HepG2 (cell line): ENCODE data around the gene PRSS12. TPM values are rescaled to one million over a fixed set of nuclear protein-coding genes. Genes with fewer than 3 reads are reported as not detected.

Experiments used
- ATAC-seq: fragments of 200-7000 bp; cut with Tn5 transposase; 3 replicates; pipeline ENCODE4 v1.9.1; 2020; ENCODE audit warnings: mild to moderate bottlenecking, moderate library complexity
- BruUV-seq: library from RNA; stranded (reverse); fragments of 400-500 nt; replicated peaks from 2 replicates; lab custom pipeline; 2021; lab: Mats Ljungman, UMichigan
- CTCF ChIA-PET: fragments of 300-600 bp; formaldehyde crosslinking; extraction: SDS; loops from one replicate; lab custom pipeline; 2021; ENCODE audit warnings: low total read pairs, inconsistent platforms, low intra/inter-chr PET ratio; lab: Yijun Ruan, JAX
- POLR2A ChIA-PET: fragments of 350-600 bp; sonication (Branson Sonifier 250); formaldehyde crosslinking; loops from one replicate; lab custom pipeline; 2020; ENCODE audit warnings: antibody characterized with exemption, inconsistent platforms; lab: Yijun Ruan, JAX
- DNase-seq: peaks from one replicate; pipeline ENCODE4 v3.0.0-alpha.2; 2015; ENCODE audit warnings: low spot score
- FAIRE-seq: peaks from 3 replicates; lab custom pipeline; 2011; peaks lifted over from hg19 to GRCh38; lab: Jason Lieb, UNC
- H2AFZ ChIP-seq: one replicate; pipeline ENCODE4 v1.6.1; 2011; ENCODE audit warnings: low read length, inconsistent platforms
- H3K27ac ChIP-seq: fragments of 300-600 bp; 3 replicates; pipeline ENCODE4 v1.8.0; 2011; ENCODE audit warnings: mixed run types, mild to moderate bottlenecking, mixed read lengths, low read length, inconsistent platforms; ENCODE audit not compliant: insufficient read depth; ENCODE audit errors: extremely low read length
- H3K27me3 ChIP-seq, 2 experiments: fragments of 200-600 bp in 1 of 2; 2 replicates in 1 of 2; 3 replicates in 1 of 2; pipeline versions ENCODE4 v1.6.0 to v1.8.0; 2011; ENCODE audit warnings: low read length in 2 of 2, mild to moderate bottlenecking in 2 of 2, moderate library complexity in 2 of 2, inconsistent platforms in 1 of 2; ENCODE audit not compliant: insufficient read depth in 2 of 2, control insufficient read depth in 1 of 2
- H3K36me3 ChIP-seq, 2 experiments: fragments of 200-600 bp in 1 of 2; replicated peaks in 1 of 2; 2 replicates in 1 of 2; 3 replicates in 1 of 2; pipeline versions ENCODE4 v1.5.1 to v1.8.0; 2011; ENCODE audit warnings: low read length in 2 of 2, inconsistent platforms in 1 of 2; ENCODE audit not compliant: insufficient read depth in 2 of 2, control insufficient read depth in 1 of 2
- H3K4me1 ChIP-seq: 2 replicates; pipeline ENCODE4 v1.5.1; 2012; ENCODE audit warnings: low read length, inconsistent platforms; ENCODE audit not compliant: insufficient read depth
- H3K4me2 ChIP-seq: 2 replicates; pipeline ENCODE4 v1.6.0; 2011; ENCODE audit warnings: low read depth, low read length, inconsistent platforms
- H3K4me3 ChIP-seq, 3 experiments: fragments of 200-600 bp in 1 of 3; sonication (generic), shearing (Covaris generic) in 1 of 3; replicated peaks in 1 of 3; 2 replicates each; pipeline ENCODE4 v1.5.1; 2011 to 2016; ENCODE audit warnings: low read length in 3 of 3, inconsistent platforms in 2 of 3, low read depth in 2 of 3, mild to moderate bottlenecking in 2 of 3, control low read depth in 1 of 3, mixed read lengths in 1 of 3; ENCODE audit not compliant: insufficient read depth in 1 of 3
- H3K79me2 ChIP-seq: one replicate; pipeline ENCODE4 v1.6.1; 2011; ENCODE audit warnings: low read length, inconsistent platforms; ENCODE audit not compliant: insufficient read depth
- H3K9ac ChIP-seq: 2 replicates; pipeline ENCODE4 v1.6.0; 2011; ENCODE audit warnings: mild to moderate bottlenecking, low read depth, low read length, inconsistent platforms; ENCODE audit not compliant: insufficient read depth
- H3K9me3 ChIP-seq: 2 replicates; pipeline ENCODE4 v1.5.1; 2012; ENCODE audit warnings: mild to moderate bottlenecking, low read length
- H4K20me1 ChIP-seq: 2 replicates; pipeline ENCODE4 v1.6.0; 2011; ENCODE audit warnings: inconsistent platforms, mild to moderate bottlenecking, low read length, moderate library complexity; ENCODE audit not compliant: insufficient read depth
- DNMT1 ChIP-seq: sonication (generic); formaldehyde crosslinking; IDR thresholded peaks from 2 replicates; pipeline ENCODE4 v1.5.1; 2020; ENCODE audit warnings: mild to moderate bottlenecking, missing genetic modification reagents
- FOXC1 ChIP-seq: sonication (generic); formaldehyde crosslinking; IDR thresholded peaks from 2 replicates; pipeline ENCODE4 v1.8.0; 2022; ENCODE audit warnings: mild to moderate bottlenecking, missing genetic modification reagents, borderline replicate concordance
- GMEB1 ChIP-seq: sonication (generic); formaldehyde crosslinking; IDR thresholded peaks from 2 replicates; pipeline ENCODE4 v1.5.1; 2020; ENCODE audit warnings: missing genetic modification reagents, mild to moderate bottlenecking, borderline replicate concordance
- GZF1 ChIP-seq: sonication (generic); formaldehyde crosslinking; IDR thresholded peaks from 2 replicates; pipeline ENCODE4 v1.5.1; 2020; ENCODE audit warnings: mild to moderate bottlenecking, missing genetic modification reagents
- MED1 ChIP-seq: sonication (generic); formaldehyde crosslinking; IDR thresholded peaks from 2 replicates; pipeline ENCODE4 v1.4.0; 2020; ENCODE audit warnings: missing genetic modification reagents
- PREB ChIP-seq: sonication (generic); formaldehyde crosslinking; IDR thresholded peaks from 2 replicates; pipeline ENCODE4 v1.4.0; 2020; ENCODE audit warnings: missing genetic modification reagents
- SMYD3 ChIP-seq: sonication (generic); formaldehyde crosslinking; IDR thresholded peaks from 2 replicates; pipeline ENCODE4 v1.8.1; 2023; ENCODE audit warnings: mild to moderate bottlenecking, missing genetic modification reagents
- ZNF460 ChIP-seq: sonication (generic); formaldehyde crosslinking; IDR thresholded peaks from 2 replicates; pipeline ENCODE4 v1.5.1; 2020; ENCODE audit warnings: missing genetic modification reagents, mild to moderate bottlenecking, borderline replicate concordance
- ZNF598 ChIP-seq: sonication (generic); formaldehyde crosslinking; IDR thresholded peaks from 2 replicates; pipeline ENCODE4 v1.5.1; 2020; ENCODE audit warnings: mild to moderate bottlenecking, missing genetic modification reagents, borderline replicate concordance
- ZNF691 ChIP-seq: sonication (generic); formaldehyde crosslinking; IDR thresholded peaks from 2 replicates; pipeline ENCODE4 v1.4.0; 2020; ENCODE audit warnings: missing genetic modification reagents, low read depth, mild to moderate bottlenecking, borderline replicate concordance
- ZNF720 ChIP-seq: sonication (generic); formaldehyde crosslinking; IDR thresholded peaks from 2 replicates; pipeline ENCODE4 v1.4.0; 2020; ENCODE audit warnings: missing genetic modification reagents
- ZNF749 ChIP-seq: sonication (generic); formaldehyde crosslinking; IDR thresholded peaks from 2 replicates; pipeline ENCODE4 v1.8.0; 2022; ENCODE audit warnings: mild to moderate bottlenecking, missing genetic modification reagents, moderate library complexity, borderline replicate concordance
- ZNF850 ChIP-seq: sonication (generic); formaldehyde crosslinking; conservative IDR thresholded peaks from 2 replicates; pipeline ENCODE4 v1.9.0; 2021; ENCODE audit warnings: mild to moderate bottlenecking, missing genetic modification reagents
- ZSCAN20 ChIP-seq: sonication (generic); formaldehyde crosslinking; IDR thresholded peaks from 2 replicates; pipeline ENCODE4 v1.4.0; 2020; ENCODE audit warnings: missing genetic modification reagents, mild to moderate bottlenecking, borderline replicate concordance
- WGBS: methylation state at CpG from one replicate; pipeline ENCODE4 v1.1.6; 2017; ENCODE audit warnings: low lambda C conversion rate; 5-methylcytosine and 5-hydroxymethylcytosine counted together
- in situ Hi-C: cut with HindIII; loops from 2 replicates; pipeline ENCODE4 v1.10.0; 2017; ENCODE audit warnings: low pct_unique_long_range_greater_than_20kb; ENCODE audit not compliant: extremely low pct_ligation_motif_present
- intact Hi-C: fragments of 100-400 bp; cut with micrococcal nuclease; formaldehyde crosslinking; loops from one replicate; pipeline ENCODE4 v1.10.0; 2022; ENCODE audit not compliant: unreplicated experiment
- polyA plus RNA-seq, 8 experiments: library from polyadenylated mRNA; depleted of rRNA in 3 of 8; stranded (reverse) in 7 of 8; unstranded in 1 of 8; fragments of >200 nt; fragmentation: Illumina TruSeq in 4 of 8; extraction: Trizol in 4 of 8; gene quantifications; 2 replicates each; pipeline versions ENCODE4 v1.2.1 to v1.2.3, GENCODE V29; 2011 to 2016; ENCODE audit warnings: low read depth in 4 of 8, missing spikeins in 1 of 8, mixed read lengths in 1 of 8; ENCODE audit not compliant: insufficient read depth in 1 of 8
- total RNA-seq, 5 experiments: library from RNA; depleted of rRNA; stranded (reverse); fragments of >200 nt; fragmentation: Illumina TruSeq; extraction: Trizol; gene quantifications; 2 replicates each; pipeline ENCODE4 v1.2.3, GENCODE V29; 2016; ENCODE audit warnings: low read depth in 1 of 5

The PRSS12 gene
- total and polyA plus RNA-seq, 2 of the 13 experiments (the other 11 are each of a cell fraction or from before 2014, with no cell fraction given): 0.02 TPM; not detected in 1

- TF ChIP-seq ZNF691 (CRISPR knock-in tag) (no peak), MED1 (CRISPR knock-in tag) (no peak), ZNF598 (CRISPR knock-in tag) (no peak)
Observed at GRCh38 chr4:118389721-118390120, 36.9 kb upstream of the PRSS12 start (continued).

DNA sequence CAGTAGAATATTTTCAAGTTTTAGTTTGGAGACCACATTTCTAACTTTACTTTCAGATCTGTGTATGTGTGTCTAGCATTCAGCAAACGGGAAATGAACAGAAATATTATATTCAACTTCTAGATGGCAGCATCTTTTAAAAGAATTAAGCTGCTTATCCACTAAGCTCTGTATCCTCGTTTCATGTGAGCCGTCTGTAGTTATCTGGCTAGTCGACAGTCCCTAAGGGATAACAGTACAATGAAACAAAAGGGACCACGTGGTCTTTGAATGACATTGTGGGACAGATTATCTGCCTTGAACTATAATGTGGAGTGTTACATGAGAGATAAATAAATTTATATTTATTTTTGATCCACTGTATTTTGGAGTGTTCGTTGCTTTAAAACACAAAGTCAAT lies 35.8 kb upstream of the PRSS12 start:
- H3K4me2 ChIP-seq: no peak overlapping the region
- no TSS peak for BruUV-seq
- H2AFZ ChIP-seq: no peak overlapping the region
- no peaks in the 10 kb centered on the region for H3K27me3 ChIP-seq
- H3K9me3 ChIP-seq: no peaks in the 10 kb centered on the region
- no peak for TF ChIP-seq ZNF720 (CRISPR knock-in tag)
- no peak for FAIRE-seq
- no peak for ATAC-seq
- H3K79me2 ChIP-seq: no peaks in the 10 kb centered on the region
- ChIA-PET POLR2A (no interaction called here), CTCF (no interaction called here)
- no peak for DNase-seq
- in situ Hi-C loops: no loop called here
- no peaks in the 10 kb centered on the region for H3K36me3 ChIP-seq
- WGBS: 0% methylated on average over 6 of the region's 6 CpGs
- no peak overlapping the region for H3K9ac ChIP-seq
- H3K4me1 ChIP-seq: no peaks in the 10 kb centered on the region
- H4K20me1 ChIP-seq: no peaks in the 10 kb centered on the region
- intact Hi-C loops: no loop called here
- H3K4me3 ChIP-seq: no peak overlapping the region
- no peak overlapping the region for H3K27ac ChIP-seq

GRCh38 chr4:118381902-118382301 lies 29.1 kb upstream of the PRSS12 start:
- CTCF ChIA-PET: no interaction called here
- TF ChIP-seq GZF1 (CRISPR knock-in tag): no peak
- no peak for TF ChIP-seq ZNF460 (CRISPR knock-in tag)
- no peak for TF ChIP-seq ZNF850
- no peak for TF ChIP-seq DNMT1 (CRISPR knock-in tag)
- TF ChIP-seq SMYD3 (CRISPR knock-in tag): no peak
- no peak for TF ChIP-seq ZSCAN20 (CRISPR knock-in tag)
- no peak for TF ChIP-seq PREB
- no peak for TF ChIP-seq ZNF598 (CRISPR knock-in tag)
- no peak for TF ChIP-seq GMEB1 (CRISPR knock-in tag)
- TF ChIP-seq FOXC1 (CRISPR knock-in tag): no peak
- no peak for TF ChIP-seq ZNF749 (CRISPR knock-in tag)

More at GRCh38 chr4:118381902-118382301, 29.1 kb upstream of the PRSS12 start:
- Histone ChIP-seq H3K9me3 (no peaks in the 10 kb centered on the region), H3K79me2 (no peaks in the 10 kb centered on the region), H3K4me1 (no peaks in the 10 kb centered on the region), H3K4me3 (no peak overlapping the region), H3K9ac (no peak overlapping the region), H3K36me3 (no peaks in the 10 kb centered on the region), H4K20me1 (no peaks in the 10 kb centered on the region), H3K27ac (no peak overlapping the region), H3K4me2 (no peak overlapping the region), H2AFZ (no peak overlapping the region), H3K27me3 (no peaks in the 10 kb centered on the region; a peak in 1 of 5 replicates)
- intact Hi-C loops (no loop called here), in situ Hi-C loops (no loop called here)
- WGBS: 25% methylated on average over 3 of the region's 3 CpGs
- ATAC-seq (no peak), FAIRE-seq (no peak), DNase-seq (no peak)
- POLR2A ChIA-PET: no interaction called here
- no TSS peak for BruUV-seq
